Retinal pigment epithelial cell (primary cell): ENCODE data around the gene CREB5.
A peak's percentile ranks its signal among the peaks of the same experiment; 100 is the strongest.

ENCODE experiments used
- DNase-seq: peaks from one replicate; pipeline ENCODE4 v3.0.0-alpha.2; 2010; ENCODE audit warnings: low read depth
- H3K4me3 ChIP-seq: 2 replicates; pipeline ENCODE4 v1.5.1; 2011; ENCODE audit warnings: mild to moderate bottlenecking, low read length, control low read depth, moderate library complexity
- TF ChIP-seq, protein P1 (sequence below): conservative IDR thresholded peaks from 2 replicates; pipeline ENCODE4 v1.5.1; 2011; ENCODE audit warnings: low read depth, low read length, control low read depth, inconsistent platforms

The CREB5 gene

DNA sequence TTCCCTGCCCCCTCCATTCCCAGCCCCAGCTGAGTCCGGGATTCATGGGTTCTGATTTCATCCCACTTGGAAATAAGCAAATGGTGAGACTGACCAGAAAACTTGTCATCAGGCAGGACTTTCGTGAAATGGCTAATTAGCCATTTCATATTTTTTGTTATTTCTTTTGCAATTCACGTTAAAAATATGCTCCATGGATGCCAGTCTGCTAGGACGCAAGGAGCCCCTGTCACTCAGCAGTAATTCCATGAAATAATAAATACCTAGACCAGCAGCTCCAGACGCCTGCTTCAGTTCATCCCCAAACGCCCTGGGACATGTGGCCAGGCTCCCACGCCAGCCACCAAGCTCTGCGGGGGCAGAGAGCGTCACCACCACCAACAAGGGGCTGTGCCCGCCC, 434.9 kb downstream of the CREB5 start:
- H3K4me3 ChIP-seq, result no peak overlapping the region
- TF ChIP-seq, protein P1, sequence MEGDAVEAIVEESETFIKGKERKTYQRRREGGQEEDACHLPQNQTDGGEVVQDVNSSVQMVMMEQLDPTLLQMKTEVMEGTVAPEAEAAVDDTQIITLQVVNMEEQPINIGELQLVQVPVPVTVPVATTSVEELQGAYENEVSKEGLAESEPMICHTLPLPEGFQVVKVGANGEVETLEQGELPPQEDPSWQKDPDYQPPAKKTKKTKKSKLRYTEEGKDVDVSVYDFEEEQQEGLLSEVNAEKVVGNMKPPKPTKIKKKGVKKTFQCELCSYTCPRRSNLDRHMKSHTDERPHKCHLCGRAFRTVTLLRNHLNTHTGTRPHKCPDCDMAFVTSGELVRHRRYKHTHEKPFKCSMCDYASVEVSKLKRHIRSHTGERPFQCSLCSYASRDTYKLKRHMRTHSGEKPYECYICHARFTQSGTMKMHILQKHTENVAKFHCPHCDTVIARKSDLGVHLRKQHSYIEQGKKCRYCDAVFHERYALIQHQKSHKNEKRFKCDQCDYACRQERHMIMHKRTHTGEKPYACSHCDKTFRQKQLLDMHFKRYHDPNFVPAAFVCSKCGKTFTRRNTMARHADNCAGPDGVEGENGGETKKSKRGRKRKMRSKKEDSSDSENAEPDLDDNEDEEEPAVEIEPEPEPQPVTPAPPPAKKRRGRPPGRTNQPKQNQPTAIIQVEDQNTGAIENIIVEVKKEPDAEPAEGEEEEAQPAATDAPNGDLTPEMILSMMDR, result no peak
- no peak for DNase-seq

DNA sequence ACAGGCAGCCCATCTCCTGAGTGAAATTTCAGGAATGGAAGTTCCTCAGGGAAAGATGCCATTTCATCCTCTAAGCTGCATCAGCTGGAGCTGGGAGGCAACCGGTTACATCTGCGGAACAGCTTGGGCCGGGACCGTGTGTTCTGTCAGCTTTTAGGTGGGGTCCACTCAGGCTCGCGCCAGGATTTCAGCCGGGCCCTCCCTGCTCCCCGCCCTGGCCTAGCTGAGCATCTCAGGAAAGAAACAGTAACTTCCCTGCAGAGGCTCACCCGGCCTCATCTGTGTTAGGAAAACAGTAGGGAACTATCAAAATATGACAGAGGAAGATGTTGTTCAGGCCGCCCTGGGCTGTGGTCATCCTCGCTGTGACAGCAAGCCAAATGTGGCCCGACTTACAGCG, 435.4 kb downstream of the CREB5 start:
- DNase-seq, result no peak
- TF ChIP-seq, protein P1, result no peak
- no peak overlapping the region for H3K4me3 ChIP-seq

DNA sequence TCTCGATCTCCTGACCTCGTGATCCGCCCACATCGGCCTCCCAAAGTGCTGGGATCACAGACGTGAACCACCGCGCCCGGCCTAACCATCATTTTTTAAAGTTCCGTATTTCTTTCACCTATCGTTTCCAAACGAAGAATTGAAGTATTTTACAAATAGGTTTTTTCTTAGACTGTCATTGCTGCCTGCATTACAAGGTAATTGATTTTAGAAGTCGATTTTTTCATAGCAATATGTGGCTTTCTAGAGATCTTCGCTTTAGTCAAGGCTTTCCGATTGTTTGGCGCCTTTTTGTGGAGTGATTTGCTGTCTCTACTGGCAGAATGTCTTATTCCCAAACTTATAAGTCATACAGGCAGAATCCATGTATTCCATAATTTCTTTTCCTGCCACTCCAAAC, 436.6 kb downstream of the CREB5 start:
- H3K4me3 ChIP-seq, result no peak overlapping the region
- DNase-seq, result no peak
- TF ChIP-seq, protein P1, result no peak

DNA sequence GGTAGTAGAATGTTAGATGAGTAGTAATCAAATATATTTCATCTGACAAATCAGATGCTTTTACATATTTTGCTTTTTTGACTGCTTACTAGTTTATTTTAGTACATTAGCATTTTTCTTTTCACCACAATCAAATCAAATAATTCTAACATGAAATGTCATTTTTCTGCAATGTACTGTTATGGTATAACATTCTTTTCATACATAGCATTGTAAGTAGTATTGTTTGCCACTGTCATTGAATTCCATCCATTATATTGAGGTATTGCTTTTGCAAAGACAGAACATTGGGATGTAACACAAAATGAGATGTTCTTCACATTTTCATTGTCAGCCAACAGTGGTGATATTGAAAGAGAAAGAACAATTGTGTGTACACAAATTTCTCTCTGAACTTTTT, 438.4 kb downstream of the CREB5 start:
- TF ChIP-seq, protein P1, result no peak
- no peak overlapping the region for H3K4me3 ChIP-seq
- DNase-seq, result no peak

GRCh38 chr7:28853150-28853549, 440.8 kb downstream of the CREB5 start:
- TF ChIP-seq, protein P1, result no peak
- no peak overlapping the region for H3K4me3 ChIP-seq
- peak; percentile 39 for DNase-seq

DNA sequence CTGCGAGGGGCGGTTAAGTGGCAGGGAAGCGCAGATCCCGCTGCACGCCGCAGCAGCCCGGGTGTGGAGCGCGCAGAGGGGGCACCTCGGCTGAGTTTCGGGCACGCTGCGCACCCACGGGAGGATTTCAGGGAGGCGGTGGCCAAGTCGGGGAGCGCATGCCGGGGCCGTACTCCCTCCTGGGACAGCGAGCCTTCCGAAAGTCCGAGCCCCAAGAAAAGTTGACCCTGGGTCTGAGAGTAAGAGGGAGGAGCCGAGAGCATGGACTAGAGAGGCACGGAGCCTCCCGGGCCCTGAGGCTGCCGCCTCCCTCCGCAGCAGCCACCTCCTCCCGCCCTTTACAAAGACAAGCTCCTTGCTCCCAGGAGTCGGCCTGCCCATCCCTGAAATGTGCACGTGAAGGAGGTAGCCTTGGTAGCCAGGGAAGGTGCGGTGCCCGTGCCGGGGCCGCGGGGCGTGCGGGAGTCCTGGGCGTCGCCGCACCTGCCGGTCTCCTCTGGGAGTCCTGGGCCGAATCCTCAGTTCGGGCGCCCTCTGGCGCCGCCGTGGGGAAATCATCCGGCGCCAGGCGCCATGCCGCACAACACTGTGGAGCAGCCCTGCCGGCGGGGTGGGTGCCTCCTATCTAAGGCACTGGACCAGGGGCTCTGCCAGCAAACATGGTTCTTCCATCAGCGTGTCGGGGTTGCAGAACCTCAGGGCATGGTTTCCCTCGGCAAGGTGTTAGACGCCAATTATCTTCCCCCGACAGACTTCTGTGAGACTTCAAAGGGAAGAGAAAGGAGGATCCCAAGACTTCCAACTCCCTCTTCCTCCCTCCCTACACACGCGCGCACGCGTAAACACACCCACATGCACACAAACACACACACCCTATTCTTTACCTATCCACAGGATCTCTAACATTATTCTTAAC, 441.8 kb downstream of the CREB5 start:
- peak overlapping the region; percentile 68 for H3K4me3 ChIP-seq
- DNase-seq, result no peak
- TF ChIP-seq, protein P1, result peak; percentile 85

- DNase-seq, result no peak
- TF ChIP-seq, protein P1, result no peak
- H3K4me3 ChIP-seq, result no peak overlapping the region
Measured at GRCh38 chr7:28854750-28855074, 442.4 kb downstream of the CREB5 start.
